ENCODE data around the gene SART3. TPM values are rescaled to one million over a fixed set of nuclear protein-coding genes. Genes with fewer than 3 reads are reported as not detected.

The SART3 gene
- total RNA-seq, 1 experiment from 2014 or later: 89.4 TPM

GRCh38 chr12:108517288-108518100 lies 43.5 kb downstream of the SART3 start:
- no peak overlapping the region for H3K23ac ChIP-seq (ENCODE audit: insufficient read length, low read depth, low read length)
- no peaks in the 10 kb centered on the region; the same call in 1 of the 2 replicates for H3K27me3 ChIP-seq (ENCODE audit: insufficient read depth, low read length)
- H2BK5ac ChIP-seq (ENCODE audit: insufficient read length, low read length): no peak overlapping the region
- no peak overlapping the region for H3K56ac ChIP-seq (ENCODE audit: insufficient read length, low read depth, low read length)
- Mint-ChIP-seq H3K36me3 (ENCODE audit: insufficient read depth in 1 of 3, low read depth in 3 of 3) (peaks cover 25 to 53% (median 45%) of the 10 kb centered on the region in 3 experiments; a peak in 6 of 7 replicates), H3K27ac (no peak overlapping the region), H3K4me1 (peaks cover 10% of the 10 kb centered on the region in 2 experiments), H3K27me3 (ENCODE audit: low read depth) (no peaks in the 10 kb centered on the region; the same call in 1 of the 2 replicates), H3K4me3 (peak overlapping the region in 1 of 2 experiments; percentile 5; a peak in 1 of 5 replicates), H3K9me3 (no peaks in the 10 kb centered on the region)
- no peak for DNase-seq
- no peak overlapping the region for H3K18ac ChIP-seq (ENCODE audit: insufficient read length, low read depth, low read length)
- no peak overlapping the region for H2AK5ac ChIP-seq (ENCODE audit: insufficient read length, low read length)
- no peak overlapping the region for H2AFZ ChIP-seq (ENCODE audit: low read length)
- no peak overlapping the region for H4K91ac ChIP-seq (ENCODE audit: insufficient read length, low read depth, low read length)
- H3K14ac ChIP-seq (ENCODE audit: insufficient read depth, low read length): no peak overlapping the region
- H2BK15ac ChIP-seq (ENCODE audit: low read depth, low read length): no peak overlapping the region
- H2BK12ac ChIP-seq (ENCODE audit: insufficient read length, low read depth, low read length): no peak overlapping the region
- no peak overlapping the region for H3K27ac ChIP-seq (ENCODE audit: insufficient read length, low read depth, low read length)
- H3K9ac ChIP-seq (ENCODE audit: extremely low read depth, insufficient read length, low read length): no peak overlapping the region
- H3K79me1 ChIP-seq (ENCODE audit: insufficient read depth, low read depth, low read length, poor library complexity, severe bottlenecking): peaks cover 5% of the 10 kb centered on the region
- no peaks in the 10 kb centered on the region for H3K79me2 ChIP-seq (ENCODE audit: insufficient read depth, low read length)
- H3K4ac ChIP-seq (ENCODE audit: low read depth, low read length): no peak overlapping the region
- no peak for TF ChIP-seq CTCF (conservative IDR thresholded peaks at IDR 0.05)
- no peak overlapping the region for H4K8ac ChIP-seq (replicated peaks; ENCODE audit: insufficient read length, low read depth, low read length)
- no CpG with 5 or more reads among the region's 12 CpGs for WGBS (ENCODE audit: extremely low coverage, insufficient read length, low lambda C conversion rate)
- no peak overlapping the region for H2BK120ac ChIP-seq (ENCODE audit: low read depth, low read length, poor library complexity, severe bottlenecking)
- no peak overlapping the region for H3K4me2 ChIP-seq (ENCODE audit: insufficient read depth, insufficient read length, low read length)
- H4K5ac ChIP-seq (ENCODE audit: insufficient read length, low read depth, low read length): no peak overlapping the region
- H3K9me3 ChIP-seq (ENCODE audit: control insufficient read depth, low read depth, low read length): no peaks in the 10 kb centered on the region
- peaks cover 6% of the 10 kb centered on the region for H3K23me2 ChIP-seq (ENCODE audit: insufficient read length, low read depth, low read length, poor library complexity, severe bottlenecking)
- no peak overlapping the region for H2BK20ac ChIP-seq (ENCODE audit: low read depth, low read length, poor library complexity, severe bottlenecking)
- peaks cover 3% of the 10 kb centered on the region; the same call in 1 of the 2 replicates for H3K4me1 ChIP-seq (ENCODE audit: insufficient read depth, low read length)
- peaks cover 2% of the 10 kb centered on the region for H4K20me1 ChIP-seq (ENCODE audit: control insufficient read depth, insufficient read depth, insufficient read length)
- H3T11ph ChIP-seq (ENCODE audit: low read length): no peak overlapping the region

Data from H9 (cell line).